OCI-LY7 (cell line): ENCODE results near the gene C2orf81. TPM values are rescaled to one million over a fixed set of nuclear protein-coding genes. Genes with fewer than 3 reads are reported as not detected.

ENCODE experiments used
- BruUV-seq: library from RNA; stranded (reverse); fragments of 400-500 nt; replicated peaks from 2 replicates; lab custom pipeline; 2021; lab: Mats Ljungman, UMichigan
- CTCF ChIA-PET: fragments of 300-600 bp; sonication (Branson Sonifier 250); formaldehyde crosslinking; loops from one replicate; lab custom pipeline; 2022; ENCODE audit warnings: antibody characterized with exemption; ENCODE audit not compliant: unreplicated experiment; lab: Charles Lee
- POLR2A ChIA-PET: fragments of 300-600 bp; sonication (Branson Sonifier 250); formaldehyde crosslinking; loops from one replicate; lab custom pipeline; 2022; ENCODE audit warnings: antibody characterized with exemption; lab: Charles Lee
- DNase-seq: peaks from one replicate; pipeline ENCODE4 v3.0.0-alpha.2; 2015; ENCODE audit warnings: low spot score
- H2AFZ ChIP-seq: fragments of 200-600 bp; sonication (generic), shearing (Covaris generic); 2 replicates; pipeline ENCODE4 v1.6.1; 2014; ENCODE audit warnings: mild to moderate bottlenecking, antibody characterized with exemption, low read length, moderate library complexity
- H3K27ac ChIP-seq: fragments of 200-600 bp; sonication (generic); 2 replicates; pipeline ENCODE4 v1.5.1; 2014; ENCODE audit warnings: mixed run types, low read depth, mild to moderate bottlenecking, moderate library complexity, low read length, inconsistent platforms; ENCODE audit not compliant: poor library complexity, severe bottlenecking
- H3K36me3 ChIP-seq: fragments of 200-600 bp; sonication (generic); 2 replicates; pipeline ENCODE4 v1.6.1; 2014; ENCODE audit warnings: mild to moderate bottlenecking, antibody characterized with exemption, low read length, moderate library complexity, mixed read lengths; ENCODE audit not compliant: insufficient read depth
- H3K4me1 ChIP-seq: fragments of 200-600 bp; sonication (generic); 2 replicates; pipeline ENCODE4 v1.5.1; 2014; ENCODE audit warnings: mild to moderate bottlenecking, low read length; ENCODE audit not compliant: insufficient read depth, poor library complexity, severe bottlenecking
- H3K4me2 ChIP-seq: fragments of 200-600 bp; sonication (generic); 2 replicates; pipeline ENCODE4 v1.6.1; 2014; ENCODE audit warnings: mild to moderate bottlenecking, low read length
- H3K4me3 ChIP-seq: fragments of 200-600 bp; sonication (generic); 2 replicates; pipeline ENCODE4 v1.5.1; 2014; ENCODE audit warnings: mild to moderate bottlenecking, low read depth, low read length; ENCODE audit not compliant: poor library complexity, severe bottlenecking
- H3K79me2 ChIP-seq: fragments of 200-600 bp; sonication (generic); 2 replicates; pipeline ENCODE4 v1.6.1; 2016; ENCODE audit warnings: low read depth, mild to moderate bottlenecking, low read length, moderate library complexity, mixed read lengths; ENCODE audit not compliant: insufficient read depth
- H3K9me2 ChIP-seq: fragments of 200-600 bp; sonication (generic); 2 replicates; pipeline ENCODE4 v1.6.1; 2016; ENCODE audit warnings: mild to moderate bottlenecking, low read length, mixed read lengths; ENCODE audit not compliant: insufficient read depth
- H3K9me3 ChIP-seq: fragments of 200-600 bp; sonication (generic); 2 replicates; pipeline ENCODE4 v1.6.1; 2014; ENCODE audit warnings: mild to moderate bottlenecking, mixed run types, low read length, mixed read lengths
- H4K20me1 ChIP-seq: fragments of 200-600 bp; sonication (generic); 2 replicates; pipeline ENCODE4 v1.6.1; 2014; ENCODE audit warnings: mild to moderate bottlenecking, antibody characterized with exemption, low read length, moderate library complexity, mixed read lengths; ENCODE audit not compliant: insufficient read depth
- EZH2phosphoT487 ChIP-seq: fragments of 200-600 bp; sonication (generic); IDR thresholded peaks from 2 replicates; pipeline ENCODE4 v1.6.1; 2018; ENCODE audit warnings: low read depth, borderline replicate concordance, mild to moderate bottlenecking, mixed run types, antibody characterized with exemption, low read length, moderate library complexity, mixed read lengths
- intact Hi-C: fragments of 100-400 bp; cut with micrococcal nuclease; formaldehyde crosslinking; loops from one replicate; pipeline ENCODE4 v1.10.0; 2022; ENCODE audit not compliant: unreplicated experiment
- total RNA-seq, 2 experiments: library from RNA; depleted of rRNA in 1 of 2; stranded (reverse); fragments of >200 nt in 1 of 2; shearing (Covaris generic) in 1 of 2; gene quantifications; 2 replicates each; pipeline ENCODE4 v1.2.3, GENCODE V29; 2014 to 2022
- TF ChIP-seq, protein P1 (sequence below): fragments of 200-600 bp; sonication (generic); conservative IDR thresholded peaks from 2 replicates; pipeline ENCODE4 v1.5.1; 2014; ENCODE audit warnings: mild to moderate bottlenecking, antibody characterized with exemption, low read length, moderate library complexity, mixed read lengths

C2orf81 gene
- total RNA-seq, 2 experiments from 2014 or later = 3.2 to 22.5 TPM

DNA sequence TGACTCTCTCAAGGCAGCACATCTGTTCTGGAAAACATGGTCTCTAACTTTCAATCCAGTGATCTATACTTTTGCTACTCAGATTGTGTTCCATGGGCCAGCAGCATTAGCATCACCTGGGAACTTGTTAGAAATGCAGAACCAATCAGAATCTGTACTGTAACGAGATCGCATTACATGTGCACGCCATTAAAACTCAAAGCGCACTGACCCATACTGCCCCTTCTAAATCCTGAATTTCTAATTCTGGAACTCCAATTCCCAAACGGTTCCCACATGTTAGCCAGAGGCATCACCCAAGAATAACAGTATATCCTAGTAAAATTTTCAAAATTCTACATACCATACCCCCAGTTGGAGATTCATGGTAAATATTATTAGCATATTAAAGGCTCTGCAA is 30.8 kb downstream of the C2orf81 start:
- CTCF ChIA-PET = interaction anchor here (1.1 to 1.9 kb wide), 3 partner anchors 11 to 568 kb away, joined by 3 to 4 read pairs (median 4); no protein-coding TSS in a partner anchor

DNA sequence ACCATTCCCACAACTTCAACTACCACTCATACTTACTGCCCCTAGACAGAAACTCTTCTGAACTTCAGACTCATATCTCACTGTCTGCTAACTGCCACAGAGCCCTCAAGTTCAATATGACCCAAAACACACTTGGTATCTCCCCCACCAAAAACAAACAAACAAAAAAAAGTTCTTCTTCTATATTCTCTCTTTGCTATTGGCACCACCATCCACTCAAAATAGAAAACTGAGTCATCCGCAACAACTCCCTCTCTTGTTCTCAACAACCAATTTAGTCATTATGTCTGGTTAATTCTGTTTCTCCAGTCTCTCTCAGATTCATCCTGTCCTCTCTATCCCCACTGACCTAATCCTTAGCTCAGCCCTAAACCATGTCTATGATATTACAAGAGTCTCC is 34.1 kb downstream of the C2orf81 start:
- DNase-seq = no peak
- no peaks in the 10 kb centered on the region for H3K9me3 ChIP-seq
- peaks cover 11% of the 10 kb centered on the region; the same call in 1 of the 2 replicates for H4K20me1 ChIP-seq
- ChIA-PET POLR2A (no interaction called here), CTCF (no interaction called here)
- no peak overlapping the region for H3K27ac ChIP-seq
- peaks cover 24% of the 10 kb centered on the region for H3K79me2 ChIP-seq
- H3K4me3 ChIP-seq = no peak overlapping the region
- no peak for TF ChIP-seq EZH2phosphoT487
- TF ChIP-seq, protein P1, sequence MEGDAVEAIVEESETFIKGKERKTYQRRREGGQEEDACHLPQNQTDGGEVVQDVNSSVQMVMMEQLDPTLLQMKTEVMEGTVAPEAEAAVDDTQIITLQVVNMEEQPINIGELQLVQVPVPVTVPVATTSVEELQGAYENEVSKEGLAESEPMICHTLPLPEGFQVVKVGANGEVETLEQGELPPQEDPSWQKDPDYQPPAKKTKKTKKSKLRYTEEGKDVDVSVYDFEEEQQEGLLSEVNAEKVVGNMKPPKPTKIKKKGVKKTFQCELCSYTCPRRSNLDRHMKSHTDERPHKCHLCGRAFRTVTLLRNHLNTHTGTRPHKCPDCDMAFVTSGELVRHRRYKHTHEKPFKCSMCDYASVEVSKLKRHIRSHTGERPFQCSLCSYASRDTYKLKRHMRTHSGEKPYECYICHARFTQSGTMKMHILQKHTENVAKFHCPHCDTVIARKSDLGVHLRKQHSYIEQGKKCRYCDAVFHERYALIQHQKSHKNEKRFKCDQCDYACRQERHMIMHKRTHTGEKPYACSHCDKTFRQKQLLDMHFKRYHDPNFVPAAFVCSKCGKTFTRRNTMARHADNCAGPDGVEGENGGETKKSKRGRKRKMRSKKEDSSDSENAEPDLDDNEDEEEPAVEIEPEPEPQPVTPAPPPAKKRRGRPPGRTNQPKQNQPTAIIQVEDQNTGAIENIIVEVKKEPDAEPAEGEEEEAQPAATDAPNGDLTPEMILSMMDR = no peak
- no peak overlapping the region for H2AFZ ChIP-seq
- peaks cover 17% of the 10 kb centered on the region; the same call in 1 of the 2 replicates for H3K36me3 ChIP-seq
- H3K4me1 ChIP-seq = peaks cover 8% of the 10 kb centered on the region
- no TSS peak for BruUV-seq
- H3K4me2 ChIP-seq = no peak overlapping the region
- intact Hi-C loops = no loop called here
- H3K9me2 ChIP-seq = no peaks in the 10 kb centered on the region

More for the DNA sequence above, 30.8 kb downstream of the C2orf81 start:
- TF ChIP-seq EZH2phosphoT487 = no peak
- TF ChIP-seq, protein P1 = no peak
- peaks cover 8% of the 10 kb centered on the region for H3K4me1 ChIP-seq
- H3K9me2 ChIP-seq = no peaks in the 10 kb centered on the region
- POLR2A ChIA-PET = interaction anchor here (0.6 to 1.5 kb wide), 10 partner anchors 11 to 172 kb away, joined by 3 to 8 read pairs (median 4); no protein-coding TSS in a partner anchor
- peak overlapping the region; percentile 89 for H3K4me3 ChIP-seq
- peaks cover 4% of the 10 kb centered on the region; the same call in 1 of the 2 replicates for H3K36me3 ChIP-seq
- H3K4me2 ChIP-seq = peak overlapping the region; percentile 98
- no peak overlapping the region for H3K27ac ChIP-seq
- H4K20me1 ChIP-seq = peaks cover 11% of the 10 kb centered on the region; the same call in 1 of the 2 replicates
- TSS peak; percentile 64 for BruUV-seq
- no peak for DNase-seq
- H3K9me3 ChIP-seq = no peaks in the 10 kb centered on the region
- H3K79me2 ChIP-seq = peaks cover 24% of the 10 kb centered on the region
- intact Hi-C loops = loop anchor here (5.0 kb wide), 2 partner anchors 123 to 243 kb away; partner anchors contain the start of gene BOLA3
- H2AFZ ChIP-seq = no peak overlapping the region; the same call in 1 of the 2 replicates

DNA sequence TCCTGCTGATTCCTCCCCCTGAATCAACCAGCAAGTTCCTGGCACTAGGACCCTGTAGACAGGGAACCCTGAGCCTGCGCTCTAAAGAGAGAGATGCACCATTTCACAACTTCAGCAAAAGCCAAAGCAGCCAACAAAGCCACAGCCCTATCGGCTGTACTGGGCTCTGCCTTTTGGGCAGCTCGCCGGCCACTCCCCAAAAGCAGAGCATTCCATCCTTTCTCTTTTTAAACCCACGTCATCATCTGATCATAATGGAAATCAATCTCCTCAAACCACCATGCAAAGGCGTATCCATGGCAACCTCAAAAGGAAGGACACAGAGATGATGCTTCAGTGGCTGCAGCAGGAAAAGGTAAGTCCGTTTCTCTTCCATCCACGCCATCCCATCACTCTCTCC is 36.0 kb downstream of the C2orf81 start:
- H3K36me3 ChIP-seq = peaks cover 22% of the 10 kb centered on the region; the same call in 1 of the 2 replicates
- no peak overlapping the region for H3K4me2 ChIP-seq
- ChIA-PET CTCF (no interaction called here), POLR2A (no interaction called here)
- peaks cover 13% of the 10 kb centered on the region; the same call in 1 of the 2 replicates for H3K79me2 ChIP-seq
- H3K9me3 ChIP-seq = no peaks in the 10 kb centered on the region
- no peak for DNase-seq
- no peak overlapping the region for H3K27ac ChIP-seq
- H3K4me1 ChIP-seq = peaks cover 4% of the 10 kb centered on the region
- no peak overlapping the region for H3K4me3 ChIP-seq
- no TSS peak for BruUV-seq
- no peaks in the 10 kb centered on the region for H3K9me2 ChIP-seq
- peaks cover 11% of the 10 kb centered on the region; the same call in 1 of the 2 replicates for H4K20me1 ChIP-seq
- H2AFZ ChIP-seq = no peak overlapping the region
- no peak for TF ChIP-seq EZH2phosphoT487
- TF ChIP-seq, protein P1 = no peak
- intact Hi-C loops = no loop called here
